ENCODE measurements around the gene DAB1.

DNA sequence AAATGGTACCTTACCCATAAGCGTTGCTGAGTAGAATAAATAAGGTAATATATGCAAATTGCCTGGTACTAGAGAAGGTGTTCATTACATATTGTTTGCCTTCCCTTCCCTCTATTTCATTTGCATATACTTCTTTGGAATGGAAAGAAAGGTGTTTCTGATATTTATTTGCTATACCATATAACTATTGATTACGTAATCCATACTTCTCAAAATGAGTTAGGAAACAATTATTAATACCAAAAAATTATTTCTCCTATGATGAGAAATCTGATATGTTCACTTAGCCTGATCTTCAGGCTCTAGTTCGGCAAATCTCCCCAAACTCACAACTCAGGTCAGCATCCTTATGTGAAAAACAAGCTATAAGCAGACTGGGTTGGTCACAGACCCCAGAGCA, 119.3 kb downstream of the DAB1 start:
- TF ChIP-seq, protein P1, sequence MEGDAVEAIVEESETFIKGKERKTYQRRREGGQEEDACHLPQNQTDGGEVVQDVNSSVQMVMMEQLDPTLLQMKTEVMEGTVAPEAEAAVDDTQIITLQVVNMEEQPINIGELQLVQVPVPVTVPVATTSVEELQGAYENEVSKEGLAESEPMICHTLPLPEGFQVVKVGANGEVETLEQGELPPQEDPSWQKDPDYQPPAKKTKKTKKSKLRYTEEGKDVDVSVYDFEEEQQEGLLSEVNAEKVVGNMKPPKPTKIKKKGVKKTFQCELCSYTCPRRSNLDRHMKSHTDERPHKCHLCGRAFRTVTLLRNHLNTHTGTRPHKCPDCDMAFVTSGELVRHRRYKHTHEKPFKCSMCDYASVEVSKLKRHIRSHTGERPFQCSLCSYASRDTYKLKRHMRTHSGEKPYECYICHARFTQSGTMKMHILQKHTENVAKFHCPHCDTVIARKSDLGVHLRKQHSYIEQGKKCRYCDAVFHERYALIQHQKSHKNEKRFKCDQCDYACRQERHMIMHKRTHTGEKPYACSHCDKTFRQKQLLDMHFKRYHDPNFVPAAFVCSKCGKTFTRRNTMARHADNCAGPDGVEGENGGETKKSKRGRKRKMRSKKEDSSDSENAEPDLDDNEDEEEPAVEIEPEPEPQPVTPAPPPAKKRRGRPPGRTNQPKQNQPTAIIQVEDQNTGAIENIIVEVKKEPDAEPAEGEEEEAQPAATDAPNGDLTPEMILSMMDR (IDR thresholded peaks at IDR 0.05): no peak
- TF ChIP-seq EP300 (IDR thresholded peaks at IDR 0.05): no peak
- no peak for TF ChIP-seq POLR2A (IDR thresholded peaks at IDR 0.05)

Data from upper lobe of left lung (tissue), 4 donors.